ENCODE measurements around the gene TULP4. TPM values are rescaled to one million over a fixed set of nuclear protein-coding genes. Genes with fewer than 3 reads are reported as not detected.

TULP4 gene
- total RNA-seq, 1 donor from 2014 or later, result 252 TPM

DNA sequence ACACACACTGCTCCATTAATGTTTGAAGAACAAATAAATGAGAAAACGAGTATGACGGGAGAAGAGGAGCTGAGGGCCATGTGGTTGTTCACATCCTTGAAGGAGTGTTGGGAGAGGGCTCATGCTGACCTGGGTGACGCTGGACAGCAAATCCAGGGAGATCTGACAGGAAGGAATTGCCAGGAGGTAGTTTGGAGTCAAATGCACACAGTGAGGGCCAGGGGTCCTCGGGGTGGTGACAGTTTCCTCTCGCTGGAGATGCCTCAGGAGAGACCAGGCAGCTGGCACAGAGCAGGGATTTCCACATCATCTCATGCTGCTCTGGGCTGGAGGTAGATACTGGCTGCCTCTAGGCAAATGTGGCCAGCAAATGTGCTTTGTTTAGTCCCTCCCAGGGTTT, 245.7 kb downstream of the TULP4 start:
- H2AFZ ChIP-seq (replicated peaks), result peak overlapping the region; percentile 64
- TF ChIP-seq EZH2 (IDR thresholded peaks at IDR 0.05) (no peak), EZH2phosphoT487 (IDR thresholded peaks at IDR 0.05) (no peak)
- TF ChIP-seq, protein P1, sequence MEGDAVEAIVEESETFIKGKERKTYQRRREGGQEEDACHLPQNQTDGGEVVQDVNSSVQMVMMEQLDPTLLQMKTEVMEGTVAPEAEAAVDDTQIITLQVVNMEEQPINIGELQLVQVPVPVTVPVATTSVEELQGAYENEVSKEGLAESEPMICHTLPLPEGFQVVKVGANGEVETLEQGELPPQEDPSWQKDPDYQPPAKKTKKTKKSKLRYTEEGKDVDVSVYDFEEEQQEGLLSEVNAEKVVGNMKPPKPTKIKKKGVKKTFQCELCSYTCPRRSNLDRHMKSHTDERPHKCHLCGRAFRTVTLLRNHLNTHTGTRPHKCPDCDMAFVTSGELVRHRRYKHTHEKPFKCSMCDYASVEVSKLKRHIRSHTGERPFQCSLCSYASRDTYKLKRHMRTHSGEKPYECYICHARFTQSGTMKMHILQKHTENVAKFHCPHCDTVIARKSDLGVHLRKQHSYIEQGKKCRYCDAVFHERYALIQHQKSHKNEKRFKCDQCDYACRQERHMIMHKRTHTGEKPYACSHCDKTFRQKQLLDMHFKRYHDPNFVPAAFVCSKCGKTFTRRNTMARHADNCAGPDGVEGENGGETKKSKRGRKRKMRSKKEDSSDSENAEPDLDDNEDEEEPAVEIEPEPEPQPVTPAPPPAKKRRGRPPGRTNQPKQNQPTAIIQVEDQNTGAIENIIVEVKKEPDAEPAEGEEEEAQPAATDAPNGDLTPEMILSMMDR (IDR thresholded peaks at IDR 0.05), result no peak
- no peaks in the 10 kb centered on the region for H3K36me3 ChIP-seq
- no peaks in the 10 kb centered on the region for H3K4me1 ChIP-seq
- peaks cover 17% of the 10 kb centered on the region for H3F3A ChIP-seq (ENCODE audit: low read depth)
- no peak for DNase-seq (ENCODE audit: low spot score)
- no peak overlapping the region for H3K27ac ChIP-seq
- H3K4me2 ChIP-seq, result no peak overlapping the region
- peaks cover 29% of the 10 kb centered on the region for H3K79me2 ChIP-seq (ENCODE audit: low read depth)
- H3K27ac Mint-ChIP-seq, result no peak overlapping the region
- H3K27me3 ChIP-seq, result no peaks in the 10 kb centered on the region
- peaks cover 26% of the 10 kb centered on the region for H3K4me1 Mint-ChIP-seq
- no peak overlapping the region for H3K4me3 Mint-ChIP-seq
- no peaks in the 10 kb centered on the region for H3K9me3 Mint-ChIP-seq
- no peak overlapping the region for H3K4me3 ChIP-seq
- H3K27me3 Mint-ChIP-seq (ENCODE audit: insufficient read depth, low read depth), result no peaks in the 10 kb centered on the region
- peaks cover 22% of the 10 kb centered on the region for H4K20me1 ChIP-seq (ENCODE audit: low read depth)
- H3K9me3 ChIP-seq (ENCODE audit: low read depth), result no peaks in the 10 kb centered on the region
- H3K36me3 Mint-ChIP-seq, result no peaks in the 10 kb centered on the region
- no peak overlapping the region for H3K9ac ChIP-seq

DNA sequence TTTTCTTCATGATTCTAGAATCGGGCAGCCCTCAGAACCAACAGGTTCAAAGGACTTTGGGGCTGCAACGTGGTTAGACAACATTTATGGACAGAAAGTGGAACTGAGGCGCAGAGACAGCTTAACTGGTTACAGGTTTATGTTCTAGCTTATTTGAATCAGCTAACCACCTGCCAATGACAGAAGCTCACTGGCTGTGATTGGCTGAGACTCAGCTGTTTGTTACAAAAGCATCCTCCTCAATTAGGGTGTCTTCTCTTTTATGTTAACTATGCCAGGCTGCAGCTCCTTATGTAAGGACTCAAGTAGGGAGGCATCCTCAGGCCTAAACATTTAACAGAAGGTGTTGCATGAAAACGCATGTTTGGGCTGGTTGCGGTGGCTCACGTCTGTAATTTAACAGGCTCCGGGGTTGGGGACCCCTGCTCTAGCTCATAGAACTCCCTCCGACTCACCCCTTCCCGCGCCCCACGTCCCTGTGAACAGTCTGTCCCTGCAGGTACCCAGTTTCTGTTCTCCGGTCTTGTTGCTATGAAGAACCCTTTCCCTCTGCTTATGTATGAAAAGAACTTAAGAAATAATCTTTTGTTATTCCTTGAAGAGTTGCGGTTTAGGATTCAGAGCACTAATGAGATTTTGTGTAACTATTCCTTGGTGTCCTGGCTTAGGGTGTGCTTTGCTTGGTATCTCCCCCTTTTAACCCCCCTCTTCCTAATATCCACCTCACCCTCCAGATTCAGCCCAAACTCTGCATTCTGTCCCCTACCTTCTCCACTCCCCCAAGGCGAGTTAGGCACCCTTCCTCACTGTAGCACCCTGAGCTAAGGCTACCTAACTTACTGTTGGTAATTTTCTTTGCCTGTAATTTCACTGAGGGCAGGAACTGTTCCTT, 246.4 kb downstream of the TULP4 start:
- no peaks in the 10 kb centered on the region for H3K27me3 Mint-ChIP-seq (ENCODE audit: insufficient read depth, low read depth)
- H3K27ac ChIP-seq, result no peak overlapping the region
- H4K20me1 ChIP-seq (ENCODE audit: low read depth), result peaks cover 30% of the 10 kb centered on the region
- no peaks in the 10 kb centered on the region for H3K36me3 Mint-ChIP-seq
- H3K27ac Mint-ChIP-seq, result no peak overlapping the region
- no peak overlapping the region for H3K9ac ChIP-seq
- peaks cover 17% of the 10 kb centered on the region for H3F3A ChIP-seq (ENCODE audit: low read depth)
- H3K79me2 ChIP-seq (ENCODE audit: low read depth), result peaks cover 36% of the 10 kb centered on the region
- H3K9me3 ChIP-seq (ENCODE audit: low read depth), result no peaks in the 10 kb centered on the region
- no peaks in the 10 kb centered on the region for H3K36me3 ChIP-seq
- peak overlapping the region; percentile 90 for H3K4me3 ChIP-seq
- no peaks in the 10 kb centered on the region for H3K27me3 ChIP-seq
- H3K4me3 Mint-ChIP-seq, result peak overlapping the region; percentile 82
- H3K9me3 Mint-ChIP-seq, result no peaks in the 10 kb centered on the region
- TF ChIP-seq, protein P1 (IDR thresholded peaks at IDR 0.05), result no peak
- TF ChIP-seq EZH2phosphoT487 (IDR thresholded peaks at IDR 0.05) (no peak), EZH2 (IDR thresholded peaks at IDR 0.05) (no peak)
- peak overlapping the region; percentile 92 for H3K4me2 ChIP-seq
- H2AFZ ChIP-seq (replicated peaks), result peak overlapping the region; percentile 93
- peaks cover 26% of the 10 kb centered on the region for H3K4me1 Mint-ChIP-seq
- no peaks in the 10 kb centered on the region for H3K4me1 ChIP-seq
- no peak for DNase-seq (ENCODE audit: low spot score)

DNA sequence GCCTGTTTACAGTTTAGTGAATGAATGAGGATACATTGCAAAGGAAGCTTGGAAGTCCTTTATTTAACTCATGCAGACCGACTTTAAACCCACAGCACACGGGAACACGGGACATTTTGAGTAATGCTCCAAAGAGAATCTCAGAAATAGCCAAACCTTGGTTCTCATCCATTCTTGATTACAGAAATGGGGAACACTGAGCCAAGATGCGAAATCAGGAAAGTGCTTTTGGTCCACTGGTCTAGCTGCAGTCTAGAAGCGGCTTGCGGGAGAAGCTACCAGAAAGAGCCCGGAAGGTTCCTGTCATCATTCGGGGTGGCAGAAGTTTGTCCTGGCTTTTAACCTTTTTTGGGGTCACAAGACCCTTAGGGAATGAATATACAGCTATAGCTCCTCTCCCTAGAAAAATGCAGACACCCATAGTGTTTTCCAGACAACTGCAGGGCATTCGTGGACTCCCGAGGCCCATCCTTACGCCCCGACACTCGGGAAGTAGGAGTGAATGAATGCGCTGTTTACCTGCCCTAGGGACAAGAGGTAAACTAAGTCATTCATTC, 247.2 kb downstream of the TULP4 start:
- peak overlapping the region; percentile 93 for H2AFZ ChIP-seq (replicated peaks)
- H3K27ac Mint-ChIP-seq, result no peak overlapping the region
- H3K4me2 ChIP-seq, result peak overlapping the region; percentile 92
- H3F3A ChIP-seq (ENCODE audit: low read depth), result peaks cover 17% of the 10 kb centered on the region
- no peaks in the 10 kb centered on the region for H3K4me1 ChIP-seq
- no peaks in the 10 kb centered on the region for H3K9me3 Mint-ChIP-seq
- peak overlapping the region; percentile 90 for H3K4me3 ChIP-seq
- no peaks in the 10 kb centered on the region for H3K36me3 ChIP-seq
- H3K4me3 Mint-ChIP-seq, result peak overlapping the region; percentile 82
- no peak for TF ChIP-seq EZH2 (IDR thresholded peaks at IDR 0.05)
- TF ChIP-seq EZH2phosphoT487 (IDR thresholded peaks at IDR 0.05), result no peak
- TF ChIP-seq, protein P1 (IDR thresholded peaks at IDR 0.05), result no peak
- H3K36me3 Mint-ChIP-seq, result no peaks in the 10 kb centered on the region
- H3K27ac ChIP-seq, result no peak overlapping the region
- peaks cover 26% of the 10 kb centered on the region for H3K4me1 Mint-ChIP-seq
- H3K27me3 Mint-ChIP-seq (ENCODE audit: insufficient read depth, low read depth), result no peaks in the 10 kb centered on the region
- H4K20me1 ChIP-seq (ENCODE audit: low read depth), result peaks cover 36% of the 10 kb centered on the region
- DNase-seq (ENCODE audit: low spot score), result no peak
- peaks cover 44% of the 10 kb centered on the region for H3K79me2 ChIP-seq (ENCODE audit: low read depth)
- H3K27me3 ChIP-seq, result no peaks in the 10 kb centered on the region
- no peaks in the 10 kb centered on the region for H3K9me3 ChIP-seq (ENCODE audit: low read depth)
- H3K9ac ChIP-seq, result peak overlapping the region; percentile 44

Measured in neural progenitor cell (in vitro differentiated cells).